CD14-positive monocyte (primary cell): ENCODE results near the gene PACSIN3. TPM values are rescaled to one million over a fixed set of nuclear protein-coding genes. Genes with fewer than 3 reads are reported as not detected.

Source experiments
- DNase-seq, 3 donors: peaks; one replicate each; pipeline ENCODE4 v3.0.0-alpha.2; 2011 to 2022
- H2AFZ ChIP-seq: 2 replicates; pipeline ENCODE4 v1.6.0; 2012; ENCODE audit warnings: mild to moderate bottlenecking, low read depth, low read length, inconsistent platforms; ENCODE audit not compliant: insufficient read depth, poor library complexity, severe bottlenecking
- H3K27ac ChIP-seq, 2 donors: 1 replicate in 1 of 2; 2 replicates in 1 of 2; pipeline ENCODE4 v1.5.1; 2012 to 2013; ENCODE audit warnings: low read length in 2 of 2, control low read depth in 1 of 2, inconsistent platforms in 1 of 2, low read depth in 1 of 2, mild to moderate bottlenecking in 1 of 2
- H3K27me3 ChIP-seq, 2 donors: one replicate each; pipeline versions ENCODE4 v1.6.0 to v1.6.1; 2011 to 2013; ENCODE audit warnings: low read length in 2 of 2; ENCODE audit not compliant: control insufficient read depth in 2 of 2, insufficient read depth in 2 of 2
- H3K36me3 ChIP-seq, 2 donors: replicated peaks in 1 of 2; 1 replicate in 1 of 2; 2 replicates in 1 of 2; pipeline versions ENCODE4 v1.5.1 to v1.6.1; 2012 to 2013; ENCODE audit warnings: low read length in 2 of 2, control low read depth in 1 of 2, inconsistent platforms in 1 of 2, mild to moderate bottlenecking in 1 of 2; ENCODE audit not compliant: insufficient read depth in 2 of 2, control insufficient read depth in 1 of 2
- H3K4me1 ChIP-seq, 2 donors: 1 replicate in 1 of 2; 2 replicates in 1 of 2; pipeline versions ENCODE4 v1.5.1 to v1.6.1; 2012 to 2013; ENCODE audit warnings: low read length in 2 of 2, control low read depth in 1 of 2, inconsistent platforms in 1 of 2, mild to moderate bottlenecking in 1 of 2, moderate library complexity in 1 of 2; ENCODE audit not compliant: insufficient read depth in 2 of 2, control insufficient read depth in 1 of 2
- H3K4me2 ChIP-seq: replicated peaks from 2 replicates; pipeline ENCODE3; 2012; ENCODE audit warnings: low read length, moderate library complexity, mild to moderate bottlenecking; ENCODE audit not compliant: poor library complexity, severe bottlenecking; ENCODE audit errors: extremely low read depth
- H3K4me3 ChIP-seq, 3 experiments: fragments of 200-600 bp in 1 of 3; sonication (generic) in 1 of 3; replicated peaks in 1 of 3; 1 replicate in 2 of 3; 2 replicates in 1 of 3; pipeline ENCODE4 v1.5.1; 2011 to 2013; ENCODE audit warnings: low read length in 3 of 3, mild to moderate bottlenecking in 3 of 3, control low read depth in 2 of 3, low read depth in 2 of 3, inconsistent platforms in 1 of 3, moderate library complexity in 1 of 3
- H3K79me2 ChIP-seq: 2 replicates; pipeline ENCODE4 v1.6.0; 2012; ENCODE audit warnings: mild to moderate bottlenecking, control low read depth, inconsistent platforms, low read length, moderate library complexity; ENCODE audit not compliant: insufficient read depth
- H3K9ac ChIP-seq: 2 replicates; pipeline ENCODE4 v1.6.0; 2017; ENCODE audit warnings: low read length, mild to moderate bottlenecking; ENCODE audit not compliant: insufficient read depth, poor library complexity, severe bottlenecking
- H3K9me3 ChIP-seq, 2 donors: replicated peaks in 1 of 2; 1 replicate in 1 of 2; 2 replicates in 1 of 2; pipeline versions ENCODE4 v1.5.1 to v1.6.1; 2012 to 2013; ENCODE audit warnings: low read length in 2 of 2, control low read depth in 1 of 2; ENCODE audit not compliant: control insufficient read depth in 1 of 2, insufficient read depth in 1 of 2
- H4K20me1 ChIP-seq: 2 replicates; pipeline ENCODE4 v1.6.0; 2012; ENCODE audit warnings: mild to moderate bottlenecking, low read length, control low read depth, moderate library complexity; ENCODE audit not compliant: insufficient read depth
- H3K27ac Mint-ChIP-seq, 7 donors: one replicate each; pipeline ENCODE4 v1.8.0; 2020; ENCODE audit warnings: mild to moderate bottlenecking in 7 of 7, mixed read lengths in 7 of 7, moderate library complexity in 6 of 7, inconsistent platforms in 2 of 7
- H3K27me3 Mint-ChIP-seq, 3 donors: one replicate each; pipeline ENCODE4 v1.8.0; 2021 to 2022; ENCODE audit warnings: low read depth in 3 of 3, mild to moderate bottlenecking in 3 of 3, mixed read lengths in 3 of 3, moderate library complexity in 3 of 3, inconsistent platforms in 1 of 3
- H3K36me3 Mint-ChIP-seq, 2 donors: one replicate each; pipeline ENCODE4 v1.8.0; 2020; ENCODE audit warnings: mixed read lengths in 2 of 2, inconsistent platforms in 1 of 2, mild to moderate bottlenecking in 1 of 2
- H3K4me1 Mint-ChIP-seq: one replicate; pipeline ENCODE4 v1.8.0; 2020; ENCODE audit warnings: mild to moderate bottlenecking, mixed read lengths
- H3K4me3 Mint-ChIP-seq, 2 donors: one replicate each; pipeline ENCODE4 v1.8.0; 2020; ENCODE audit warnings: mild to moderate bottlenecking in 2 of 2, mixed read lengths in 2 of 2, moderate library complexity in 1 of 2
- H3K9me3 Mint-ChIP-seq, 7 donors: one replicate each; pipeline ENCODE4 v1.8.0; 2020 to 2022; ENCODE audit warnings: mixed read lengths in 7 of 7, mild to moderate bottlenecking in 6 of 7, moderate library complexity in 6 of 7, inconsistent platforms in 2 of 7
- WGBS: methylation state at CpG from one replicate; pipeline ENCODE4 v1.1.5; 2013; ENCODE audit warnings: missing lambda C conversion rate; ENCODE audit not compliant: insufficient coverage; 5-methylcytosine and 5-hydroxymethylcytosine counted together
- intact Hi-C, 2 donors: fragments of 100-400 bp; cut with micrococcal nuclease; formaldehyde crosslinking; loops; one replicate each; pipeline versions ENCODE4 v1.15.0 to v1.15.1; 2023
- polyA plus RNA-seq, 3 donors: library from polyadenylated mRNA; depleted of rRNA in 1 of 3; unstranded in 2 of 3; stranded (reverse) in 1 of 3; fragments of 300-500 nt in 2 of 3; fragments of >200 nt in 1 of 3; fragmentation: Illumina TruSeq in 2 of 3; gene quantifications; 1 replicate in 2 of 3; 2 replicates in 1 of 3; pipeline ENCODE4 v1.2.3, GENCODE V29; 2012 to 2021
- TF ChIP-seq, protein P1 (sequence below): fragments of 200-600 bp; IDR thresholded peaks from one replicate; pipeline ENCODE4 v1.8.0; 2022; ENCODE audit warnings: antibody characterized with exemption, mild to moderate bottlenecking

The PACSIN3 gene
- polyA plus RNA-seq, 3 donors, result not detected

DNA sequence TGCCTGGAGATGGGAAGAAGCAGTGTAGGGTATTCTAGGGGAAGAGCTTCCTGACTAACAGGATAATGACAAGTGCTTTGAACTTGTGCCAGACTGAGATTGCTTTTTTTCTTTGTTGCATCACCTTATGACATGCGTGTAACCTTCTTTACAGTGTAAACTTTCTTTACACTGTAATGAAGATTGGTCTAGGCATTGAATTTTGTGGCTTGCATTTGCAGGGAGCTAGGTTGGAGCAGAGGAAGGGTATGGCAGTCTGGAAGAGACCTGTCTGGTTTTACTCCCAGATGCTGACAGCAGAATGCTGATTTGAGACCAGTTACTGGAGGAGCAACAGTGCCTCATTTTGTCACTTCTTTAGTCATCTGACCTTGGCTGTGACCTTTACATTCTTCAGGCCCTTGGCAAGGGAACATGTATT lies 34.2 kb upstream of the PACSIN3 start:
- no CpG with 5 or more reads among the region's 1 CpG for WGBS
- Histone ChIP-seq H3K4me1 (peaks cover 24% of the 10 kb centered on the region in 2 donors), H3K9ac (no peak overlapping the region), H3K4me3 (no peak overlapping the region), H3K27me3 (no peaks in the 10 kb centered on the region), H3K79me2 (peaks cover 56% of the 10 kb centered on the region), H3K4me2 (no peak overlapping the region), H3K36me3 (peaks cover 0 to 21% of the 10 kb centered on the region in 2 donors), H2AFZ (no peak overlapping the region), H4K20me1 (no peaks in the 10 kb centered on the region), H3K9me3 (no peaks in the 10 kb centered on the region), H3K27ac (peak overlapping the region in 1 of 2 donors; percentile 43)
- Mint-ChIP-seq H3K27ac (peak overlapping the region in 5 of 7 donors; percentile 1 to 52 (median 21)), H3K9me3 (no peaks in the 10 kb centered on the region), H3K4me3 (no peak overlapping the region), H3K27me3 (no peaks in the 10 kb centered on the region), H3K4me1 (peaks cover 42% of the 10 kb centered on the region), H3K36me3 (peaks cover 24 to 47% of the 10 kb centered on the region in 2 donors)
- no peak for DNase-seq
- intact Hi-C loops, result no loop called here
- TF ChIP-seq, protein P1, sequence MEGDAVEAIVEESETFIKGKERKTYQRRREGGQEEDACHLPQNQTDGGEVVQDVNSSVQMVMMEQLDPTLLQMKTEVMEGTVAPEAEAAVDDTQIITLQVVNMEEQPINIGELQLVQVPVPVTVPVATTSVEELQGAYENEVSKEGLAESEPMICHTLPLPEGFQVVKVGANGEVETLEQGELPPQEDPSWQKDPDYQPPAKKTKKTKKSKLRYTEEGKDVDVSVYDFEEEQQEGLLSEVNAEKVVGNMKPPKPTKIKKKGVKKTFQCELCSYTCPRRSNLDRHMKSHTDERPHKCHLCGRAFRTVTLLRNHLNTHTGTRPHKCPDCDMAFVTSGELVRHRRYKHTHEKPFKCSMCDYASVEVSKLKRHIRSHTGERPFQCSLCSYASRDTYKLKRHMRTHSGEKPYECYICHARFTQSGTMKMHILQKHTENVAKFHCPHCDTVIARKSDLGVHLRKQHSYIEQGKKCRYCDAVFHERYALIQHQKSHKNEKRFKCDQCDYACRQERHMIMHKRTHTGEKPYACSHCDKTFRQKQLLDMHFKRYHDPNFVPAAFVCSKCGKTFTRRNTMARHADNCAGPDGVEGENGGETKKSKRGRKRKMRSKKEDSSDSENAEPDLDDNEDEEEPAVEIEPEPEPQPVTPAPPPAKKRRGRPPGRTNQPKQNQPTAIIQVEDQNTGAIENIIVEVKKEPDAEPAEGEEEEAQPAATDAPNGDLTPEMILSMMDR, result no peak

DNA sequence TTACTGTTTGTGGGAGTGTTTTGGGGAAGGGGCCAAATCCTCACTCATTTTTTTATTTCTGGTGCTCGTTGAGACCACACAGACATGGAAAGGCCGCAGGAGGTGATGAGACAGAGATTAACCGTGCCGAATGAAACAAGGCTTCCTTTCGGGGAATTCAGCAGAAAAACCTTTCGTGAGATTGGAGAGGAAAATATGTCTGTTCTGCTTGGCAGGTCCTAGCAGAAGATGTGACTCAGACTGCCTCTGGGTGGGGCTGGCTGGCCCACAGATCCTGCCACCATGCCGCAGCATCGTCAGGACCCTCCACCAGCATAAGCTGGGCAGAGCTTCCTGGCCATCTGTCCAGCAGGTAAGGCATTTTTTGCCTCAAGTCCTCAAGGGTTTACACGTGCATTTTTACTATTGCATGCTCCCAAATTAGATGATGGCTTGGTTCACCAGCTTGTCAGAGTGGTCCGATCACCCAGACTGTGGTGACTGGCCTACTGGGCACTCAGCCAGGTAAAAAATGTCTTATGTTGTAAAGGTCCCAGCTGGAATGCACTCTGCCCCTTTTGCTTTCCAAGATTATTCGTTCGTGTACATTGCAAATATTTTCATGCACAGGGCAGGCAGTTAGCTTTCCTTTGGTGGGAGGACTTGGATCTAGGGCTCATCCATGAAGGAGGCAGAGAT lies 30.0 kb upstream of the PACSIN3 start:
- Mint-ChIP-seq H3K36me3 (peaks cover 18 to 26% of the 10 kb centered on the region in 2 donors), H3K9me3 (no peaks in the 10 kb centered on the region), H3K27me3 (no peaks in the 10 kb centered on the region), H3K4me3 (peak overlapping the region; percentile 98 to 100), H3K4me1 (peaks cover 32% of the 10 kb centered on the region), H3K27ac (peak overlapping the region; percentile 63 to 97 (median 83))
- DNase-seq, result peak; percentile 23 to 79 (median 63)
- 17% methylated on average over 11 of the region's 12 CpGs for WGBS
- Histone ChIP-seq H4K20me1 (no peaks in the 10 kb centered on the region), H3K9me3 (no peaks in the 10 kb centered on the region), H3K27ac (peak overlapping the region in 1 of 2 donors; percentile 93), H3K4me2 (peak overlapping the region; percentile 100), H3K36me3 (peaks cover 0 to 10% of the 10 kb centered on the region in 2 donors), H3K4me3 (peak overlapping the region; percentile 79 to 99 (median 81)), H3K9ac (peak overlapping the region; percentile 81), H3K79me2 (peaks cover 51% of the 10 kb centered on the region), H3K4me1 (peaks cover 15 to 29% of the 10 kb centered on the region in 2 donors), H3K27me3 (no peaks in the 10 kb centered on the region), H2AFZ (peak overlapping the region; percentile 93)
- intact Hi-C loops, result loop anchor here (5.0 kb wide), 2 partner anchors 36 to 39 kb away; partner anchors contain the start of gene ARFGAP2 (in 2 of the 2)
- TF ChIP-seq, protein P1, result no peak
